ENCODE measurements around the gene C19orf38.

The C19orf38 gene

GRCh38 chr19:10913716-10914340, 65.6 kb downstream of the C19orf38 start:
- DNase-seq: peak; percentile 16

- DNase-seq: peak; percentile 65
These were observed 67.2 kb downstream of the C19orf38 start for GRCh38 chr19:10915130-10916091.

- peak; percentile 14 for DNase-seq
These were observed 68.4 kb downstream of the C19orf38 start for GRCh38 chr19:10916602-10917001.

GRCh38 chr19:10918359-10918758, 70.1 kb downstream of the C19orf38 start:
- no peak for DNase-seq

All from femur (tissue), 1 donor.